ENCODE data around the gene QKI.

GRCh38 chr6:163469459-163469985 lies 55.0 kb downstream of the QKI start:
- no peak for TF ChIP-seq POLR2A (IDR thresholded peaks at IDR 0.05)
- no peak for TF ChIP-seq CTCF (IDR thresholded peaks at IDR 0.05 in 4 of 5, conservative IDR thresholded peaks at IDR 0.05 in 1 of 5)

Measured in gastrocnemius medialis (tissue), 4 donors.